Measurements from ENCODE around the gene C1QTNF12. TPM values are rescaled to one million over a fixed set of nuclear protein-coding genes. Genes with fewer than 3 reads are reported as not detected.

Gene C1QTNF12
- total RNA-seq, 4 donors from 2014 or later, result 3.1 to 8.2 TPM; not detected in 2

DNA sequence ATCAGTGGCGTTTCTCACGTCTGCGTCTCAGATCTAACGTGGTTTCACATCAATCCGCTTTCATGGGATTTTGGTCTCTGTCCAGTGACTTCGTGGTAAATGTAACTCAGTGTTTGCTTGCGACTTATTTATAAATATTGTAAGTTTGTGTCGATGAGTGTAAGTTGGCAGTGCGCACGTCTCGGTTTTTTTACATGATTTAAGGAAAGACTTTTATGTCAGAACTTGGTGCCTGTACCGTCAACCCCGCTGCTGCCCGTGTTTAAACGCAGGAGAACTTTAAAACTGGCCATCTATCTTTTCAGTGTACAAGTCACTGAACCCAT is 13.0 kb downstream of the C1QTNF12 start:
- Histone ChIP-seq H3K4me3 (no peak overlapping the region), H3K27me3 (no peaks in the 10 kb centered on the region), H3K27ac (no peak overlapping the region), H3K9me3 (no peaks in the 10 kb centered on the region), H3K4me1 (peaks cover 0 to 36% of the 10 kb centered on the region in 2 donors), H3K36me3 (no peaks in the 10 kb centered on the region)
- no peak for TF ChIP-seq POLR2A (IDR thresholded peaks at IDR 0.05)
- TF ChIP-seq CTCF (IDR thresholded peaks at IDR 0.05), result no peak
- no peak for DNase-seq
- intact Hi-C loops (cut with DNase I; ENCODE audit: low total_unique reads), result loop anchor here (10.0 kb wide), 1 partner anchor 259 kb away; no protein-coding TSS in a partner anchor

DNA sequence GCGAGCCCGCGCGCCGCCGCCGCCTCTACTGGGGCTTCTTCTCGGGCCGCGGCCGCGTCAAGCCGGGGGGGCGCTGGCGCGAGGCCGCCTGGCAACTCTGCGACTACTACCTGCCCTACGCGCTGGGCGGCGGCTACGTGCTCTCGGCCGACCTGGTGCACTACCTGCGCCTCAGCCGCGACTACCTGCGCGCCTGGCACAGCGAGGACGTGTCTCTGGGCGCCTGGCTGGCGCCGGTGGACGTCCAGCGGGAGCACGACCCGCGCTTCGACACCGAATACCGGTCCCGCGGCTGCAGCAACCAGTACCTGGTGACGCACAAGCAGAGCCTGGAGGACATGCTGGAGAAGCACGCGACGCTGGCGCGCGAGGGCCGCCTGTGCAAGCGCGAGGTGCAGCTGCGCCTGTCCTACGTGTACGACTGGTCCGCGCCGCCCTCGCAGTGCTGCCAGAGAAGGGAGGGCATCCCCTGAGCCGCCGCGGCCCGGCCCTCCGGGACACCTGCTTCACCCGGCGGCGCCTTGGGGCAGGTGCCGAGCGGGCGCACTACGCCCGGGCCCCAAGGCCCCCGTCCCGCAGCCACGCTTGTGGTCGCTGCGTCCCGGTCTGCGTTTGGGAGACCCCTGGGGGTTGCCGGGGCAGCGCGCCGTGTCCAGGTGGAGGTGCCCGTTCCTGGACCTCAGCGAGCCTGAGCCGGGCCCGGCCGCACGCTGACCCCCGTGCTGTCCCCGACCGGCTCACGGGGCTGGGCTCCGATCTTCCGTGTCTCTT is 13.5 kb downstream of the C1QTNF12 start:
- peaks cover 0 to 36% of the 10 kb centered on the region in 2 donors for H3K4me1 ChIP-seq
- H3K9me3 ChIP-seq, result no peaks in the 10 kb centered on the region
- H3K27ac ChIP-seq, result no peak overlapping the region
- H3K4me3 ChIP-seq, result peak overlapping the region in 1 of 2 donors; percentile 31
- H3K36me3 ChIP-seq, result no peaks in the 10 kb centered on the region
- TF ChIP-seq CTCF (IDR thresholded peaks at IDR 0.05) (no peak), POLR2A (IDR thresholded peaks at IDR 0.05) (no peak)
- intact Hi-C loops (cut with DNase I; ENCODE audit: low total_unique reads), result loop anchor here (10.0 kb wide), 1 partner anchor 258 kb away; no protein-coding TSS in a partner anchor
- peak in 1 of 2 donors; percentile 32 for DNase-seq
- H3K27me3 ChIP-seq, result no peaks in the 10 kb centered on the region

GRCh38 chr1:1232208-1232795 is 14.2 kb downstream of the C1QTNF12 start, which contains the start of gene B3GALT6:
Gene B3GALT6, plus strand, starts transcription at chr1:1232237. Its CDS starts 42 bp downstream, at chr1:1232279.
- TF ChIP-seq CTCF (IDR thresholded peaks at IDR 0.05), result peak in 1 of 4 experiments; percentile 1
- peak in 1 of 2 donors; percentile 40 for TF ChIP-seq POLR2A (IDR thresholded peaks at IDR 0.05)
- peaks cover 0 to 32% of the 10 kb centered on the region in 2 donors for H3K4me1 ChIP-seq
- H3K27me3 ChIP-seq, result no peaks in the 10 kb centered on the region
- no peaks in the 10 kb centered on the region for H3K36me3 ChIP-seq
- DNase-seq, result no peak
- peak within 1 kb of the TSS; percentile 70 to 93 for H3K27ac ChIP-seq
- no peaks in the 10 kb centered on the region for H3K9me3 ChIP-seq
- peak within 1 kb of the TSS; percentile 67 to 98 for H3K4me3 ChIP-seq
- intact Hi-C loops (cut with DNase I; ENCODE audit: low total_unique reads), result loop anchor here (10.0 kb wide), 1 partner anchor 258 kb away; no protein-coding TSS in a partner anchor

- intact Hi-C loops (cut with DNase I; ENCODE audit: low total_unique reads), result loop anchor here (10.0 kb wide), 1 partner anchor 257 kb away; no protein-coding TSS in a partner anchor
Observed at GRCh38 chr1:1231400-1232207, 14.9 kb downstream of the C1QTNF12 start, which contains the start of gene SDF4. Gene SDF4, minus strand, starts transcription at chr1:1232001. Its CDS starts 3,229 bp downstream, at chr1:1228772.

More at GRCh38 chr1:1231400-1232207, 14.9 kb downstream of the C1QTNF12 start, which contains the start of gene SDF4:
- Histone ChIP-seq H3K27me3 (no peaks in the 10 kb centered on the region), H3K36me3 (no peaks in the 10 kb centered on the region), H3K4me1 (peaks cover 0 to 27% of the 10 kb centered on the region in 2 donors), H3K27ac (peak within 1 kb of the TSS; percentile 70 to 93), H3K9me3 (no peaks in the 10 kb centered on the region), H3K4me3 (peak within 1 kb of the TSS; percentile 67 to 98)
- peak; percentile 94 to 97 for DNase-seq
- TF ChIP-seq CTCF (IDR thresholded peaks at IDR 0.05), result peak in 1 of 4 experiments; percentile 2
- TF ChIP-seq POLR2A (IDR thresholded peaks at IDR 0.05), result peak in 1 of 2 donors; percentile 51
